HepG2 (cell line): ENCODE measurements around the gene ACTN4. TPM values are rescaled to one million over a fixed set of nuclear protein-coding genes. Genes with fewer than 3 reads are reported as not detected.

Experiments
- BCL6 ChIP-seq: IDR thresholded peaks from 2 replicates; pipeline ENCODE4 v1.6.1; 2016; ENCODE audit warnings: missing genetic modification reagents, missing compliant biosample characterization
- DMTF1 ChIP-seq: sonication (generic); formaldehyde crosslinking; IDR thresholded peaks from 2 replicates; pipeline ENCODE4 v1.4.0; 2020; ENCODE audit warnings: mild to moderate bottlenecking, missing genetic modification reagents
- ELK4 ChIP-seq: sonication (generic); formaldehyde crosslinking; IDR thresholded peaks from 2 replicates; pipeline ENCODE4 v1.9.0; 2021; ENCODE audit warnings: missing genetic modification reagents, borderline replicate concordance
- HNRNPH1 ChIP-seq: fragments of 200-400 bp; formaldehyde crosslinking; optimal IDR thresholded peaks from 2 replicates; pipeline ENCODE3; 2017; ENCODE audit warnings: mild to moderate bottlenecking, low read depth, low read length
- HOXA5 ChIP-seq: sonication (generic); formaldehyde crosslinking; IDR thresholded peaks from 2 replicates; pipeline ENCODE4 v1.4.0; 2020; ENCODE audit warnings: missing genetic modification reagents
- KLF11 ChIP-seq: IDR thresholded peaks from 2 replicates; pipeline ENCODE4 v1.6.1; 2016; ENCODE audit warnings: missing compliant biosample characterization
- MLLT10 ChIP-seq: sonication (generic); formaldehyde crosslinking; IDR thresholded peaks from 2 replicates; pipeline ENCODE4 v1.4.0; 2020; ENCODE audit warnings: missing genetic modification reagents
- NKX3-1 ChIP-seq: sonication (generic); formaldehyde crosslinking; IDR thresholded peaks from 2 replicates; pipeline ENCODE4 v1.5.0; 2020; ENCODE audit warnings: missing genetic modification reagents
- REPIN1 ChIP-seq: sonication (generic); formaldehyde crosslinking; IDR thresholded peaks from 2 replicates; pipeline ENCODE4 v1.8.0; 2022; ENCODE audit warnings: missing genetic modification reagents, low read depth, mild to moderate bottlenecking, borderline replicate concordance
- SNAPC2 ChIP-seq: sonication (generic); formaldehyde crosslinking; IDR thresholded peaks from 2 replicates; pipeline ENCODE4 v1.8.1; 2022; ENCODE audit warnings: mild to moderate bottlenecking, missing genetic modification reagents
- ZFP41 ChIP-seq: sonication (generic); formaldehyde crosslinking; IDR thresholded peaks from 2 replicates; pipeline ENCODE4 v1.4.0; 2020; ENCODE audit warnings: mild to moderate bottlenecking, missing genetic modification reagents, borderline replicate concordance
- ZKSCAN8 ChIP-seq: IDR thresholded peaks from 2 replicates; pipeline ENCODE4 v1.6.1; 2016; ENCODE audit warnings: borderline replicate concordance, missing genetic modification reagents, missing compliant biosample characterization
- ZNF180 ChIP-seq: sonication (generic); formaldehyde crosslinking; IDR thresholded peaks from 2 replicates; pipeline ENCODE4 v1.4.0; 2020; ENCODE audit warnings: low read depth, missing genetic modification reagents, borderline replicate concordance
- ZNF30 ChIP-seq: sonication (generic); formaldehyde crosslinking; IDR thresholded peaks from 2 replicates; pipeline ENCODE4 v1.5.0; 2020; ENCODE audit warnings: mild to moderate bottlenecking, missing genetic modification reagents
- ZNF33A ChIP-seq: sonication (generic); formaldehyde crosslinking; IDR thresholded peaks from 2 replicates; pipeline ENCODE4 v1.5.1; 2020; ENCODE audit warnings: missing genetic modification reagents, mild to moderate bottlenecking, moderate library complexity, borderline replicate concordance
- ZNF552 ChIP-seq: sonication (generic); formaldehyde crosslinking; IDR thresholded peaks from 2 replicates; pipeline ENCODE4 v1.9.0; 2022; ENCODE audit warnings: missing genetic modification reagents, mild to moderate bottlenecking, borderline replicate concordance
- ZNF605 ChIP-seq: sonication (generic); formaldehyde crosslinking; IDR thresholded peaks from 2 replicates; pipeline ENCODE4 v1.8.0; 2022; ENCODE audit warnings: mild to moderate bottlenecking, missing genetic modification reagents
- ZNF614 ChIP-seq: IDR thresholded peaks from 2 replicates; pipeline ENCODE4 v1.6.1; 2018; ENCODE audit warnings: missing biosample characterization, missing genetic modification reagents, inconsistent platforms, borderline replicate concordance
- ZNF670 ChIP-seq: sonication (generic); formaldehyde crosslinking; IDR thresholded peaks from 2 replicates; pipeline ENCODE4 v1.8.0; 2022; ENCODE audit warnings: mild to moderate bottlenecking, missing genetic modification reagents, borderline replicate concordance
- ZNF879 ChIP-seq: sonication (generic); formaldehyde crosslinking; IDR thresholded peaks from 2 replicates; pipeline ENCODE4 v1.8.1; 2023; ENCODE audit warnings: missing genetic modification reagents
- polyA plus RNA-seq, 8 experiments: library from polyadenylated mRNA; depleted of rRNA in 3 of 8; stranded (reverse) in 7 of 8; unstranded in 1 of 8; fragments of >200 nt; fragmentation: Illumina TruSeq in 4 of 8; extraction: Trizol in 4 of 8; gene quantifications; 2 replicates each; pipeline versions ENCODE4 v1.2.1 to v1.2.3, GENCODE V29; 2011 to 2016; ENCODE audit warnings: low read depth in 4 of 8, missing spikeins in 1 of 8, mixed read lengths in 1 of 8; ENCODE audit not compliant: insufficient read depth in 1 of 8
- total RNA-seq, 5 experiments: library from RNA; depleted of rRNA; stranded (reverse); fragments of >200 nt; fragmentation: Illumina TruSeq; extraction: Trizol; gene quantifications; 2 replicates each; pipeline ENCODE4 v1.2.3, GENCODE V29; 2016; ENCODE audit warnings: low read depth in 1 of 5
- TF ChIP-seq, protein P1 (sequence below): sonication (generic); formaldehyde crosslinking; IDR thresholded peaks from 2 replicates; pipeline ENCODE4 v1.5.0; 2020; ENCODE audit warnings: missing genetic modification reagents
- TF ChIP-seq, protein P2 (sequence below): sonication (generic); formaldehyde crosslinking; IDR thresholded peaks from 2 replicates; pipeline ENCODE4 v1.4.0; 2020; ENCODE audit warnings: missing genetic modification reagents
- TF ChIP-seq, protein P3 (sequence below): IDR thresholded peaks from 2 replicates; pipeline ENCODE4 v1.6.1; 2016; ENCODE audit warnings: low read depth

Gene ACTN4
- total and polyA plus RNA-seq, 2 of the 13 experiments (the other 11 are each of a cell fraction or from before 2014, with no cell fraction given), result 171 to 192 TPM

DNA sequence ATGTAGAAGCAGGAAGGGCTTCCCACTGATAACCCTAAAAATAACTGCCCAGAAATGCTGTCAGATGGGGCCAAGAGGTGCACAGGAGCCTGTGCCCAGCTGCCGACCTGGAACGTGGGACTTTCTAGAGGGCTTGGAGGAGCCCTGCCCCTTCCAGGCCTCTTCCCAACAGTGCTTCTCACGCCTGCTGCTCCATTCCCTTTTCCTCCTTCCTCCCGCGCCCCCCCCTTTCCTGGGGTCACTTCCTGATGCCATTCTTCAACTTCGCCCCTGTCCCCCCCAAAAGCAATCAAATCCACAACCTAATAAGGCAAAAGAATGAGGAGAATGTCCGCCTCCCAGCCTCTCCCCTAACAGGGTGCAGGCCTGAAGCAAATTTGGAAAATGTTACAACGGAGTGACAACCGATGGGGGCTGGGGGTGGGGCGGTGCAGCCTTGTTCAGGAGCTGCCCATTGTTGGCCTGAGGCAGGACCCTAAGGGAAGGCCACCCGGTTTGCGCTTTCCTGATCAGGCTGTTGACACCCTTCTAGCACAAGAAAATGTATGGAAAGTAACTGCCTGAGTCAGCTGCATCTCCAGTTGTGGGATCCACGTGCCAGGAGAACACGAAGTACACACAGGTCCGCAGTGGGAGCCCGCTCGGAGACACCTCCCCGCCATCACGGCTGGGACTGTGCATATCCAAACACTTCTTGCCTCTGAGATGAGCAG, 18.7 kb downstream of the ACTN4 start (continued):
- TF ChIP-seq, protein P1, sequence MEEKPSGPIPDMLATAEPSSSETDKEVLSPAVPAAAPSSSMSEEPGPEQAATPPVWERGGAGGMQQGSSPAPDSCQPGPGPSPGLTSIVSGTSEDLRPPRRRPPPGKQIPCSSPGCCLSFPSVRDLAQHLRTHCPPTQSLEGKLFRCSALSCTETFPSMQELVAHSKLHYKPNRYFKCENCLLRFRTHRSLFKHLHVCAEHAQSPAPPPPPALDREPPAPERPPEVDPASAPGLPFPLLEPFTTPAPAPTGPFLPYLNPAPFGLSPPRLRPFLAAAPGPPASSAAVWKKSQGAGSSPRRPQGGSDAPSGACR (CRISPR knock-in tag), result no peak
- TF ChIP-seq ZNF614 (no peak), BCL6 (CRISPR knock-in tag) (no peak), ZNF33A (no peak), KLF11 (no peak), HOXA5 (no peak), SNAPC2 (CRISPR knock-in tag) (no peak), HNRNPH1 (peak; percentile 45), REPIN1 (no peak), NKX3-1 (no peak), ZNF180 (CRISPR knock-in tag) (no peak), ZNF552 (CRISPR knock-in tag) (no peak), ZNF605 (CRISPR knock-in tag) (no peak), ELK4 (CRISPR knock-in tag) (no peak), MLLT10 (no peak), ZNF30 (no peak), ZFP41 (no peak), ZNF670 (CRISPR knock-in tag) (no peak), ZKSCAN8 (CRISPR knock-in tag) (no peak), ZNF879 (no peak), DMTF1 (CRISPR knock-in tag) (no peak)
- TF ChIP-seq, protein P2, sequence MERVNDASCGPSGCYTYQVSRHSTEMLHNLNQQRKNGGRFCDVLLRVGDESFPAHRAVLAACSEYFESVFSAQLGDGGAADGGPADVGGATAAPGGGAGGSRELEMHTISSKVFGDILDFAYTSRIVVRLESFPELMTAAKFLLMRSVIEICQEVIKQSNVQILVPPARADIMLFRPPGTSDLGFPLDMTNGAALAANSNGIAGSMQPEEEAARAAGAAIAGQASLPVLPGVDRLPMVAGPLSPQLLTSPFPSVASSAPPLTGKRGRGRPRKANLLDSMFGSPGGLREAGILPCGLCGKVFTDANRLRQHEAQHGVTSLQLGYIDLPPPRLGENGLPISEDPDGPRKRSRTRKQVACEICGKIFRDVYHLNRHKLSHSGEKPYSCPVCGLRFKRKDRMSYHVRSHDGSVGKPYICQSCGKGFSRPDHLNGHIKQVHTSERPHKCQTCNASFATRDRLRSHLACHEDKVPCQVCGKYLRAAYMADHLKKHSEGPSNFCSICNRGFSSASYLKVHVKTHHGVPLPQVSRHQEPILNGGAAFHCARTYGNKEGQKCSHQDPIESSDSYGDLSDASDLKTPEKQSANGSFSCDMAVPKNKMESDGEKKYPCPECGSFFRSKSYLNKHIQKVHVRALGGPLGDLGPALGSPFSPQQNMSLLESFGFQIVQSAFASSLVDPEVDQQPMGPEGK (CRISPR knock-in tag), result peak; percentile 84
- TF ChIP-seq, protein P3, sequence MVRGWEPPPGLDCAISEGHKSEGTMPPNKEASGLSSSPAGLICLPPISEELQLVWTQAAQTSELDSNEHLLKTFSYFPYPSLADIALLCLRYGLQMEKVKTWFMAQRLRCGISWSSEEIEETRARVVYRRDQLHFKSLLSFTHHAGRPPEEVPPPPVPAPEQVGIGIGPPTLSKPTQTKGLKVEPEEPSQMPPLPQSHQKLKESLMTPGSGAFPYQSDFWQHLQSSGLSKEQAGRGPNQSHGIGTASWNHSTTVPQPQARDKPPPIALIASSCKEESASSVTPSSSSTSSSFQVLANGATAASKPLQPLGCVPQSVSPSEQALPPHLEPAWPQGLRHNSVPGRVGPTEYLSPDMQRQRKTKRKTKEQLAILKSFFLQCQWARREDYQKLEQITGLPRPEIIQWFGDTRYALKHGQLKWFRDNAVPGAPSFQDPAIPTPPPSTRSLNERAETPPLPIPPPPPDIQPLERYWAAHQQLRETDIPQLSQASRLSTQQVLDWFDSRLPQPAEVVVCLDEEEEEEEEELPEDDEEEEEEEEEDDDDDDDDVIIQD (CRISPR knock-in tag), result no peak
